OCI-LY1 (cell line): ENCODE measurements around the gene SAXO1.

Experiments
- H2AFZ ChIP-seq: fragments of 200-600 bp; sonication (generic), shearing (Covaris generic); 2 replicates; pipeline ENCODE4 v1.6.0; 2014; ENCODE audit warnings: antibody characterized with exemption, mild to moderate bottlenecking, low read length
- H3F3A ChIP-seq: fragments of 200-600 bp; sonication (generic), shearing (Covaris generic); 2 replicates; pipeline ENCODE4 v1.6.0; 2014; ENCODE audit warnings: mild to moderate bottlenecking, antibody characterized with exemption, low read length, moderate library complexity; ENCODE audit not compliant: insufficient read depth
- H3K27ac ChIP-seq: fragments of 200-600 bp; sonication (generic); 2 replicates; pipeline ENCODE4 v1.5.1; 2014; ENCODE audit warnings: low read length, mixed run types, mild to moderate bottlenecking, low read depth; ENCODE audit not compliant: poor library complexity, severe bottlenecking
- H3K27me3 ChIP-seq: fragments of 200-600 bp; sonication (generic); 2 replicates; pipeline ENCODE4 v1.6.0; 2014; ENCODE audit warnings: antibody characterized with exemption, mild to moderate bottlenecking, low read length, moderate library complexity; ENCODE audit not compliant: insufficient read depth
- H3K36me3 ChIP-seq: fragments of 200-600 bp; sonication (generic); 2 replicates; pipeline ENCODE4 v1.6.1; 2014; ENCODE audit warnings: mild to moderate bottlenecking, antibody characterized with exemption, low read length, moderate library complexity, mixed read lengths; ENCODE audit not compliant: insufficient read depth
- H3K4me1 ChIP-seq: fragments of 200-600 bp; sonication (generic); 2 replicates; pipeline ENCODE4 v1.5.1; 2014; ENCODE audit warnings: mild to moderate bottlenecking, low read length, moderate library complexity; ENCODE audit not compliant: insufficient read depth, severe bottlenecking
- H3K4me2 ChIP-seq: fragments of 200-600 bp; sonication (generic), shearing (Covaris generic); 2 replicates; pipeline ENCODE4 v1.6.1; 2014; ENCODE audit warnings: low read length
- H3K4me3 ChIP-seq: fragments of 200-600 bp; sonication (generic); 2 replicates; pipeline ENCODE4 v1.5.1; 2014; ENCODE audit warnings: low read length, low read depth, mild to moderate bottlenecking, mixed read lengths; ENCODE audit not compliant: poor library complexity, severe bottlenecking
- H3K79me2 ChIP-seq: fragments of 200-600 bp; shearing (Covaris generic); 2 replicates; pipeline ENCODE4 v1.6.1; 2016; ENCODE audit warnings: mixed run types, low read length, mixed read lengths; ENCODE audit not compliant: insufficient read depth
- H3K9ac ChIP-seq: fragments of 200-600 bp; sonication (generic), shearing (Covaris generic); 2 replicates; pipeline ENCODE4 v1.6.1; 2014; ENCODE audit warnings: mild to moderate bottlenecking, low read length, mixed read lengths
- H3K9me2 ChIP-seq: fragments of 200-600 bp; sonication (generic), shearing (Covaris generic); 2 replicates; pipeline ENCODE4 v1.6.1; 2014; ENCODE audit warnings: low read depth, mild to moderate bottlenecking, low read length, mixed read lengths
- H3K9me3 ChIP-seq: fragments of 200-600 bp; shearing (Covaris generic); 2 replicates; pipeline ENCODE4 v1.6.1; 2014; ENCODE audit warnings: low read length, mixed read lengths
- H4K20me1 ChIP-seq: fragments of 200-600 bp; sonication (generic), shearing (Covaris generic); 2 replicates; pipeline ENCODE4 v1.6.0; 2016; ENCODE audit warnings: mild to moderate bottlenecking, low read length; ENCODE audit not compliant: insufficient read depth
- CTCF ChIP-seq: fragments of 200-600 bp; sonication (generic), shearing (Covaris generic); IDR thresholded peaks from 2 replicates; pipeline ENCODE4 v1.5.1; 2017; ENCODE audit warnings: mild to moderate bottlenecking, antibody characterized with exemption, low read length, moderate library complexity, mixed read lengths
- EZH2 ChIP-seq: fragments of 200-600 bp; sonication (generic), shearing (Covaris generic); IDR thresholded peaks from 2 replicates; pipeline ENCODE4 v1.8.0; 2017; ENCODE audit warnings: borderline replicate concordance, mixed run types, mild to moderate bottlenecking, antibody characterized with exemption, low read length, moderate library complexity, mixed read lengths

The SAXO1 gene

GRCh38 chr9:18920141-18921084, 112.6 kb downstream of the SAXO1 start:
- no peaks in the 10 kb centered on the region for H3K36me3 ChIP-seq
- H3K27ac ChIP-seq, result no peak overlapping the region
- no peak overlapping the region for H2AFZ ChIP-seq
- H3K27me3 ChIP-seq, result no peaks in the 10 kb centered on the region
- H3K9ac ChIP-seq, result no peak overlapping the region
- H3K4me1 ChIP-seq, result no peaks in the 10 kb centered on the region
- TF ChIP-seq EZH2 (no peak), CTCF (no peak)
- H4K20me1 ChIP-seq, result no peaks in the 10 kb centered on the region
- H3K9me2 ChIP-seq, result no peaks in the 10 kb centered on the region
- no peaks in the 10 kb centered on the region for H3K79me2 ChIP-seq
- H3K4me3 ChIP-seq, result no peak overlapping the region
- H3K4me2 ChIP-seq, result no peak overlapping the region
- no peaks in the 10 kb centered on the region for H3F3A ChIP-seq
- H3K9me3 ChIP-seq, result no peaks in the 10 kb centered on the region

GRCh38 chr9:18911714-18912342, 121.2 kb downstream of the SAXO1 start:
- Histone ChIP-seq H3K9ac (no peak overlapping the region), H4K20me1 (no peaks in the 10 kb centered on the region), H3K9me2 (no peaks in the 10 kb centered on the region), H3K9me3 (no peaks in the 10 kb centered on the region), H3F3A (no peaks in the 10 kb centered on the region), H3K4me3 (no peak overlapping the region), H3K4me2 (no peak overlapping the region), H3K4me1 (no peaks in the 10 kb centered on the region), H3K27ac (no peak overlapping the region), H2AFZ (no peak overlapping the region), H3K27me3 (no peaks in the 10 kb centered on the region), H3K79me2 (no peaks in the 10 kb centered on the region), H3K36me3 (no peaks in the 10 kb centered on the region)
- TF ChIP-seq CTCF (no peak), EZH2 (no peak)

GRCh38 chr9:18910916-18911315, 122.1 kb downstream of the SAXO1 start:
- no peaks in the 10 kb centered on the region for H4K20me1 ChIP-seq
- no peaks in the 10 kb centered on the region for H3F3A ChIP-seq
- no peaks in the 10 kb centered on the region for H3K4me1 ChIP-seq
- H3K27ac ChIP-seq, result no peak overlapping the region
- no peaks in the 10 kb centered on the region for H3K9me3 ChIP-seq
- no peaks in the 10 kb centered on the region for H3K27me3 ChIP-seq
- no peaks in the 10 kb centered on the region for H3K36me3 ChIP-seq
- no peak overlapping the region for H2AFZ ChIP-seq
- no peak overlapping the region for H3K4me3 ChIP-seq
- no peak overlapping the region for H3K4me2 ChIP-seq
- H3K9me2 ChIP-seq, result no peaks in the 10 kb centered on the region
- TF ChIP-seq EZH2, result no peak
- no peak for TF ChIP-seq CTCF
- H3K79me2 ChIP-seq, result no peaks in the 10 kb centered on the region
- H3K9ac ChIP-seq, result no peak overlapping the region
